Measurements from ENCODE around the gene ABHD18.

DNA sequence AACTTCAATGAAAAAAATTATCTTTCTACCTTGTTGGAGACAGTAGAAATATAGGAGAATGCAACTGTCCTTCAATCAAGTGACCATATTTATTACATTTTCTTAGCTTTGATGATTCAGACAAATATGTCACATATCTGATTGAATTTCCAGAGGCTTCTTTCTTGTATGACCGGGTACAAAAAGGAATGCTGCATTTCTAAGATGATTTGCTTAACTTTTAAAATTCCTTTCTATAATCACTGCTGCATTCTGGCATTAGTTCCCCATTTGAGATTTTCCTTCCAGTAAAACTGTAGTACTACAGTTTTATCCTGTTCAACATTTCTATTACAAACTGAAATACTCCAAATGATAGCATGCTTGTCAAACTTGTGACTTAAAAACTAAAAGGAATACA lies 5.4 kb upstream of the ABHD18 start:
- TF ChIP-seq CTCF (IDR thresholded peaks at IDR 0.05): no peak
- no peak for TF ChIP-seq POLR2A (IDR thresholded peaks at IDR 0.05)
